LNCAP (cell line): Measurements from ENCODE around the gene SLC26A9.

Experiments
- CTCF ChIP-seq: fragments of 450-650 bp; IDR thresholded peaks from 2 replicates; pipeline ENCODE4 v1.5.1; 2017; ENCODE audit warnings: mild to moderate bottlenecking

SLC26A9 gene

GRCh38 chr1:205878026-205878425 is 65.2 kb downstream of the SLC26A9 start:
- TF ChIP-seq CTCF: no peak

GRCh38 chr1:205870236-205870635 is 73.0 kb downstream of the SLC26A9 start:
- no peak for TF ChIP-seq CTCF
